K562 (cell line): ENCODE data around the gene MIS18A. TPM values are rescaled to one million over a fixed set of nuclear protein-coding genes. Genes with fewer than 3 reads are reported as not detected.

Experiments used
- ATAC-seq: fragments of 200-7000 bp; cut with Tn5 transposase; 3 replicates; pipeline ENCODE4 v1.9.1; 2020; ENCODE audit warnings: moderate library complexity
- BruUV-seq: library from RNA; stranded (reverse); fragments of 400-500 nt; replicated peaks from 2 replicates; lab custom pipeline; 2021; lab: Mats Ljungman, UMichigan
- CTCF ChIA-PET: fragments of 300-600 bp; formaldehyde crosslinking; extraction: SDS; loops from one replicate; lab custom pipeline; 2021; ENCODE audit warnings: low intra/inter-chr PET ratio; lab: Yijun Ruan, JAX
- POLR2A ChIA-PET: fragments of 300-600, 350-650 bp; sonication (Branson Sonifier 250); formaldehyde crosslinking; extraction: SDS; loops from one replicate; lab custom pipeline; 2021; ENCODE audit warnings: antibody characterized with exemption, inconsistent platforms; lab: Yijun Ruan, JAX
- DNase-seq, 4 experiments: peaks; one replicate each; pipeline versions ENCODE4 v3.0.0 to v3.0.0-alpha.2; 2011 to 2018; ENCODE audit warnings: low spot score in 3 of 4, mixed read lengths in 3 of 4; ENCODE audit errors: extremely low read depth in 1 of 4
- FAIRE-seq: peaks from 2 replicates; lab custom pipeline; 2011; peaks lifted over from hg19 to GRCh38; lab: Jason Lieb, UNC
- H2AFZ ChIP-seq: 2 replicates; pipeline ENCODE4 v1.6.0; 2011; ENCODE audit warnings: low read depth, low read length, control low read depth, inconsistent platforms
- H3K27ac ChIP-seq: fragments of 200-600 bp; 3 replicates; pipeline ENCODE4 v1.8.0; 2011; ENCODE audit warnings: low read depth, mild to moderate bottlenecking, control low read depth, inconsistent platforms, low read length, moderate library complexity, mixed read lengths; ENCODE audit errors: extremely low read depth
- H3K27me3 ChIP-seq, 2 experiments: fragments of 300-600 bp in 1 of 2; 2 replicates in 1 of 2; 3 replicates in 1 of 2; pipeline versions ENCODE4 v1.6.0 to v1.8.0; 2011; ENCODE audit warnings: inconsistent platforms in 2 of 2, low read length in 2 of 2, mild to moderate bottlenecking in 1 of 2, mixed read lengths in 1 of 2, moderate library complexity in 1 of 2; ENCODE audit not compliant: control insufficient read depth in 2 of 2, insufficient read depth in 2 of 2
- H3K36me3 ChIP-seq: fragments of 300-600 bp; 3 replicates; pipeline ENCODE4 v1.8.0; 2011; ENCODE audit warnings: mild to moderate bottlenecking, low read length, inconsistent platforms; ENCODE audit not compliant: control insufficient read depth, insufficient read depth
- H3K4me1 ChIP-seq, 2 experiments: fragments of 200-600 bp in 1 of 2; replicated peaks in 1 of 2; 2 replicates in 1 of 2; 3 replicates in 1 of 2; pipeline versions ENCODE4 v1.5.1 to v1.8.0; 2011; ENCODE audit warnings: inconsistent platforms in 2 of 2, low read length in 2 of 2, mild to moderate bottlenecking in 1 of 2, mixed read lengths in 1 of 2, moderate library complexity in 1 of 2; ENCODE audit not compliant: control insufficient read depth in 2 of 2, insufficient read depth in 2 of 2
- H3K4me2 ChIP-seq: 2 replicates; pipeline ENCODE4 v1.6.1; 2011; ENCODE audit warnings: low read length, control low read depth, inconsistent platforms, mixed read lengths; ENCODE audit not compliant: insufficient read depth
- H3K4me3 ChIP-seq: fragments of 200-600 bp; sonication (generic), shearing (Covaris generic); 2 replicates; pipeline ENCODE4 v1.5.1; 2016; ENCODE audit warnings: control low read depth, inconsistent platforms
- H3K79me2 ChIP-seq: fragments of 200-600 bp; 3 replicates; pipeline ENCODE4 v1.8.0; 2011; ENCODE audit warnings: low read length, inconsistent platforms; ENCODE audit not compliant: control insufficient read depth, insufficient read depth
- H3K9ac ChIP-seq, 2 experiments: 2 replicates each; pipeline versions ENCODE4 v1.6.0 to v1.6.1; 2011; ENCODE audit warnings: low read depth in 2 of 2, low read length in 2 of 2, control low read depth in 1 of 2, inconsistent platforms in 1 of 2, mild to moderate bottlenecking in 1 of 2, mixed read lengths in 1 of 2; ENCODE audit not compliant: insufficient read depth in 1 of 2
- H3K9me1 ChIP-seq: one replicate; pipeline ENCODE4 v1.6.0; 2011; ENCODE audit warnings: inconsistent platforms, mild to moderate bottlenecking, low read length, moderate library complexity; ENCODE audit not compliant: control insufficient read depth, insufficient read depth
- H3K9me3 ChIP-seq: replicated peaks from 2 replicates; pipeline ENCODE4 v1.5.1; 2011; ENCODE audit warnings: low read depth, low read length, inconsistent platforms; ENCODE audit not compliant: control insufficient read depth, insufficient read depth
- H4K20me1 ChIP-seq: replicated peaks from 2 replicates; pipeline ENCODE4 v1.6.1; 2011; ENCODE audit warnings: low read length, inconsistent platforms, mixed read lengths; ENCODE audit not compliant: control insufficient read depth, insufficient read depth
- BRD4 ChIP-seq: fragments of 200-600 bp; sonication (generic); IDR thresholded peaks from 2 replicates; pipeline ENCODE4 v1.6.1; 2017; ENCODE audit warnings: inconsistent platforms
- CSDE1 ChIP-seq, 2 experiments: fragments of 450-650 bp; IDR thresholded peaks; 2 replicates each; pipeline ENCODE4 v1.6.1; 2016; ENCODE audit warnings: mild to moderate bottlenecking in 1 of 2
- ELK1 ChIP-seq: sonication (generic); formaldehyde crosslinking; IDR thresholded peaks from 2 replicates; pipeline ENCODE4 v1.8.1; 2022; ENCODE audit warnings: missing genetic modification reagents
- ESRRA ChIP-seq: fragments of 450-650 bp; IDR thresholded peaks from 2 replicates; pipeline ENCODE4 v1.6.1; 2014; ENCODE audit warnings: low read depth, mild to moderate bottlenecking, moderate library complexity, borderline replicate concordance
- GTF2A2 ChIP-seq: IDR thresholded peaks from 2 replicates; pipeline ENCODE4 v1.6.1; 2016; ENCODE audit warnings: mild to moderate bottlenecking, missing genetic modification characterization, missing compliant biosample characterization
- KAT8 ChIP-seq: fragments of 450-650 bp; IDR thresholded peaks from 2 replicates; pipeline ENCODE4 v1.6.1; 2016; ENCODE audit warnings: low read depth, mild to moderate bottlenecking
- NFRKB ChIP-seq: fragments of 450-650 bp; IDR thresholded peaks from 2 replicates; pipeline ENCODE4 v1.6.1; 2016; ENCODE audit warnings: low read depth
- OTX1 ChIP-seq: fragments of 450-650 bp; formaldehyde crosslinking; IDR thresholded peaks from 2 replicates; pipeline ENCODE4 v1.4.0; 2022; ENCODE audit warnings: mild to moderate bottlenecking
- RAD51 ChIP-seq: fragments of 450-650 bp; IDR thresholded peaks from 2 replicates; pipeline ENCODE4 v1.7.1; 2016; ENCODE audit warnings: low read depth, mild to moderate bottlenecking, borderline replicate concordance
- ZNF12 ChIP-seq: sonication (generic); formaldehyde crosslinking; IDR thresholded peaks from 2 replicates; pipeline ENCODE4 v1.4.0; 2020; ENCODE audit warnings: mild to moderate bottlenecking, missing genetic modification reagents
- ZNF444 ChIP-seq: fragments of 250-450 bp; sonication (Bioruptor Pico); IDR thresholded peaks from 2 replicates; pipeline ENCODE4 v1.4.0; 2020; ENCODE audit warnings: mild to moderate bottlenecking, moderate library complexity
- ZNF77 ChIP-seq: fragments of 250-450 bp; sonication (Bioruptor Pico); IDR thresholded peaks from 2 replicates; pipeline ENCODE4 v1.5.0; 2020
- WGBS: fragments of 100-300 bp; shearing (Covaris generic); methylation state at CpG from one replicate; pipeline ENCODE4 v1.1.6; 2016; ENCODE audit warnings: low coverage, mixed read lengths; ENCODE audit not compliant: insufficient coverage; ENCODE audit errors: missing lambda C conversion rate; 5-methylcytosine and 5-hydroxymethylcytosine counted together
- in situ Hi-C: fragments of 300-500 bp; cut with MboI; formaldehyde crosslinking; loops from 4 replicates; pipeline ENCODE4 v1.15.0; 2018; ENCODE audit warnings: inconsistent platforms, mixed read lengths
- intact Hi-C: fragments of 100-400 bp; cut with micrococcal nuclease; formaldehyde crosslinking; loops from 2 replicates; pipeline ENCODE4 v1.14.2; 2022
- polyA plus RNA-seq, 8 experiments: library from polyadenylated mRNA; depleted of rRNA in 4 of 8; stranded (reverse) in 5 of 8; unstranded in 3 of 8; fragments of >200 nt; fragmentation: Nextera tagmentation in 2 of 8; fragmentation: Illumina TruSeq in 1 of 8; extraction: Ambion mirVana in 2 of 8; extraction: Trizol in 1 of 8; gene quantifications; 2 replicates each; pipeline versions ENCODE4 v1.2.1 to v1.2.3, GENCODE V29; 2011 to 2014; ENCODE audit warnings: inconsistent platforms in 1 of 8, missing spikeins in 1 of 8
- total RNA-seq, 7 experiments: library from RNA; depleted of rRNA in 6 of 7; stranded (reverse); fragments of >200 nt in 6 of 7; fragmentation: Illumina TruSeq in 2 of 7; extraction: Trizol in 2 of 7; gene quantifications; 2 replicates each; pipeline versions ENCODE4 v1.2.1 to v1.2.3, GENCODE V29; 2011 to 2021; ENCODE audit warnings: low replicate concordance in 1 of 7
- TF ChIP-seq, protein P1 (sequence below): IDR thresholded peaks from 2 replicates; pipeline ENCODE4 v1.6.1; 2014; ENCODE audit warnings: antibody characterized with exemption
- TF ChIP-seq, protein P2 (sequence below): fragments of 250-450 bp; sonication (Bioruptor Pico); IDR thresholded peaks from 2 replicates; pipeline ENCODE4 v1.8.0; 2022; ENCODE audit warnings: moderate library complexity, mild to moderate bottlenecking, inconsistent platforms
- TF ChIP-seq, protein P3 (sequence below), 2 experiments: fragments of 450-650 bp in 1 of 2; sonication (generic) in 1 of 2; formaldehyde crosslinking; conservative IDR thresholded peaks; 2 replicates each; pipeline versions ENCODE4 v1.4.0 to v1.8.1; 2020 to 2022; ENCODE audit warnings: mild to moderate bottlenecking in 1 of 2, missing genetic modification reagents in 1 of 2

The MIS18A gene
- total and polyA plus RNA-seq, 9 of the 15 experiments (the other 6 are each of a cell fraction or from before 2014, with no cell fraction given): 17.7 to 75.3 (median 60.3) TPM

GRCh38 chr21:32238063-32238462 lies 40.8 kb downstream of the MIS18A start:
- H3K4me2 ChIP-seq: no peak overlapping the region
- no peak overlapping the region for H3K9ac ChIP-seq
- in situ Hi-C loops: no loop called here
- H3K36me3 ChIP-seq: no peaks in the 10 kb centered on the region
- no peaks in the 10 kb centered on the region for H4K20me1 ChIP-seq
- 0% methylated on average over 1 of the region's 1 CpG for WGBS
- no peak for ATAC-seq
- no peak overlapping the region for H3K27ac ChIP-seq
- no TSS peak for BruUV-seq
- no peaks in the 10 kb centered on the region for H3K9me1 ChIP-seq
- FAIRE-seq: no peak
- ChIA-PET POLR2A (no interaction called here), CTCF (no interaction called here)
- H3K9me3 ChIP-seq: no peaks in the 10 kb centered on the region
- H3K4me1 ChIP-seq: no peaks in the 10 kb centered on the region
- intact Hi-C loops: no loop called here
- H3K4me3 ChIP-seq: no peak overlapping the region
- H3K27me3 ChIP-seq: peaks cover 16 to 20% of the 10 kb centered on the region in 2 experiments
- no peaks in the 10 kb centered on the region for H3K79me2 ChIP-seq
- DNase-seq: no peak
- no peak overlapping the region for H2AFZ ChIP-seq
- TF ChIP-seq ZNF12 (CRISPR knock-in tag) (peak; percentile 92), ELK1 (no peak), RAD51 (no peak)

DNA sequence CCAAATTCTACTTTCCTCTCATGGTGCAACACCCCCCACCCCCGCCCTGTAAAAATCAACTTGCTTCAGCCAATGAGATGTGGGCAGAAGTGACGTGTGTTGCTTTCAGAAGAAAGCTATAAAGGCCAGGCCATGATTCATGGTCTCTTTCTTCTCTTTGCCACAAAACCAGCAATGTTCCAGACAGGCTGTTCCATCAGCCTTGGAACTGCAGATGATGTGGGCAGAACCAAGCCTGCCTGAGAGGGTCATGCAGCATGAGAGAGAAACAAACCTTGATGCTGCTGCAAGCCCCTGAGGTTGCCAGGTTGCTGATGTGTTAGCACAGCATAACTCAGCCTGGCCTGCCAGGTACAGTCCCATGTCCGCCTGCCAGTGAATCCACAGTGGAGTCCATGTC lies 41.8 kb downstream of the MIS18A start:
- no peak overlapping the region for H3K4me3 ChIP-seq
- no peaks in the 10 kb centered on the region for H3K9me3 ChIP-seq
- POLR2A ChIA-PET: interaction anchor here (1.4 kb wide), 1 partner anchor 21 kb away, joined by 3 read pairs; no protein-coding TSS in a partner anchor
- no peak overlapping the region for H2AFZ ChIP-seq
- no peaks in the 10 kb centered on the region for H3K4me1 ChIP-seq
- no peak overlapping the region for H3K4me2 ChIP-seq
- no peaks in the 10 kb centered on the region for H4K20me1 ChIP-seq
- H3K79me2 ChIP-seq: no peaks in the 10 kb centered on the region
- no peaks in the 10 kb centered on the region for H3K36me3 ChIP-seq
- WGBS: 0% methylated on average over 3 of the region's 3 CpGs
- ATAC-seq (no peak), DNase-seq (no peak), FAIRE-seq (no peak)
- no peak overlapping the region for H3K9ac ChIP-seq
- no peaks in the 10 kb centered on the region for H3K9me1 ChIP-seq
- H3K27me3 ChIP-seq: peaks cover 13 to 18% of the 10 kb centered on the region in 2 experiments
- CTCF ChIA-PET: no interaction called here
- no TSS peak for BruUV-seq
- intact Hi-C loops (no loop called here), in situ Hi-C loops (no loop called here)
- no peak overlapping the region for H3K27ac ChIP-seq
- TF ChIP-seq, protein P1, sequence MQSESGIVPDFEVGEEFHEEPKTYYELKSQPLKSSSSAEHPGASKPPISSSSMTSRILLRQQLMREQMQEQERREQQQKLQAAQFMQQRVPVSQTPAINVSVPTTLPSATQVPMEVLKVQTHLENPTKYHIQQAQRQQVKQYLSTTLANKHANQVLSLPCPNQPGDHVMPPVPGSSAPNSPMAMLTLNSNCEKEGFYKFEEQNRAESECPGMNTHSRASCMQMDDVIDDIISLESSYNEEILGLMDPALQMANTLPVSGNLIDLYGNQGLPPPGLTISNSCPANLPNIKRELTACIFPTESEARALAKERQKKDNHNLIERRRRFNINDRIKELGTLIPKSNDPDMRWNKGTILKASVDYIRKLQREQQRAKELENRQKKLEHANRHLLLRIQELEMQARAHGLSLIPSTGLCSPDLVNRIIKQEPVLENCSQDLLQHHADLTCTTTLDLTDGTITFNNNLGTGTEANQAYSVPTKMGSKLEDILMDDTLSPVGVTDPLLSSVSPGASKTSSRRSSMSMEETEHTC: no peak
- no peak for TF ChIP-seq KAT8
- no peak for TF ChIP-seq GTF2A2 (tag)
- TF ChIP-seq BRD4: no peak
- no peak for TF ChIP-seq NFRKB
- no peak for TF ChIP-seq ESRRA
- TF ChIP-seq CSDE1 (IDR thresholded peaks at IDR 0.05): no peak
- no peak for TF ChIP-seq ZNF77 (CRISPR knock-in tag)
- TF ChIP-seq OTX1 (CRISPR knock-in tag): no peak
- TF ChIP-seq, protein P2, sequence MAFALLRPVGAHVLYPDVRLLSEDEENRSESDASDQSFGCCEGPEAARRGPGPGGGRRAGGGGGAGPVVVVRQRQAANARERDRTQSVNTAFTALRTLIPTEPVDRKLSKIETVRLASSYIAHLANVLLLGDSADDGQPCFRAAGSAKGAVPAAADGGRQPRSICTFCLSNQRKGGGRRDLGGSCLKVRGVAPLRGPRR (CRISPR knock-in tag): no peak
- TF ChIP-seq, protein P3, sequence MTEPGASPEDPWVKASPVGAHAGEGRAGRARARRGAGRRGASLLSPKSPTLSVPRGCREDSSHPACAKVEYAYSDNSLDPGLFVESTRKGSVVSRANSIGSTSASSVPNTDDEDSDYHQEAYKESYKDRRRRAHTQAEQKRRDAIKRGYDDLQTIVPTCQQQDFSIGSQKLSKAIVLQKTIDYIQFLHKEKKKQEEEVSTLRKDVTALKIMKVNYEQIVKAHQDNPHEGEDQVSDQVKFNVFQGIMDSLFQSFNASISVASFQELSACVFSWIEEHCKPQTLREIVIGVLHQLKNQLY (CRISPR knock-in tag; conservative IDR thresholded peaks at IDR 0.05): no peak
- no peak for TF ChIP-seq ZNF444 (CRISPR knock-in tag)
